GM10266 (cell line): Measurements from ENCODE around the gene VSIR.

ENCODE experiments used
- DNase-seq: peaks from one replicate; pipeline ENCODE4 v3.0.0; 2012; ENCODE audit errors: extremely low spot score
- CTCF ChIP-seq: IDR thresholded peaks from 2 replicates; pipeline ENCODE4 v1.5.1; 2012; ENCODE audit warnings: mild to moderate bottlenecking, low read depth; ENCODE audit not compliant: control insufficient read depth, insufficient read depth; ENCODE audit errors: missing control alignments

VSIR gene

GRCh38 chr10:71703577-71703976, 69.7 kb downstream of the VSIR start:
- no peak for DNase-seq
- no peak for TF ChIP-seq CTCF

- DNase-seq, result no peak
- no peak for TF ChIP-seq CTCF
These were observed 71.7 kb downstream of the VSIR start for GRCh38 chr10:71701496-71702132.

GRCh38 chr10:71700731-71701368, 72.5 kb downstream of the VSIR start:
- no peak for DNase-seq
- TF ChIP-seq CTCF, result no peak

- TF ChIP-seq CTCF, result no peak
- no peak for DNase-seq
These were observed 74.6 kb downstream of the VSIR start for GRCh38 chr10:71698737-71699136.

GRCh38 chr10:71697938-71698709, 75.2 kb downstream of the VSIR start:
- TF ChIP-seq CTCF, result no peak
- peak; percentile 58 for DNase-seq
